IMR-90 (cell line): ENCODE data around the gene TRMT1.

Experiments used
- BHLHE40 ChIP-seq: fragments of 150-350 bp; IDR thresholded peaks from 2 replicates; pipeline ENCODE4 v1.6.1; 2016; ENCODE audit warnings: mild to moderate bottlenecking, low read depth, low read length
- CTCF ChIP-seq: conservative IDR thresholded peaks from 2 replicates; pipeline ENCODE4 v1.5.1; 2012; ENCODE audit warnings: mild to moderate bottlenecking, low read depth, low read length, improper control_type of control experiment
- MAFK ChIP-seq: IDR thresholded peaks from 2 replicates; pipeline ENCODE4 v1.6.1; 2012; ENCODE audit warnings: low read depth, low read length, improper control_type of control experiment
- MAZ ChIP-seq: IDR thresholded peaks from 2 replicates; pipeline ENCODE4 v1.6.1; 2012; ENCODE audit warnings: low read depth, mild to moderate bottlenecking, low read length, improper control_type of control experiment, moderate library complexity, borderline replicate concordance
- POLR2A ChIP-seq: IDR thresholded peaks from 2 replicates; pipeline ENCODE4 v1.6.1; 2012; ENCODE audit warnings: mild to moderate bottlenecking, low read depth, low read length
- RFX5 ChIP-seq: IDR thresholded peaks from 2 replicates; pipeline ENCODE4 v1.8.0; 2012; ENCODE audit warnings: low read depth, mild to moderate bottlenecking, low read length, moderate library complexity

GRCh38 chr19:13074378-13074777 lies 42.2 kb downstream of the TRMT1 start:
- no peak for TF ChIP-seq CTCF
- no peak for TF ChIP-seq MAZ
- TF ChIP-seq RFX5, result no peak
- no peak for TF ChIP-seq POLR2A
- TF ChIP-seq BHLHE40, result no peak
- TF ChIP-seq MAFK, result no peak
